Activated T-helper 1 cell treated with anti-CD3 and anti-CD28 coated beads, Interleukin-12 subunit alpha, Interleukin-12 subunit beta, Interleukin-2, Interleukin-4 antibody, amounts not matched to agents 30 ng/mL and 10 ng/mL and 1 ng/mL, durations not matched to agents 14 hours and 24 hours and 36 hours (primary cell): Measurements from ENCODE around the gene FPGS. TPM values are rescaled to one million over a fixed set of nuclear protein-coding genes. Genes with fewer than 3 reads are reported as not detected.

ENCODE experiments used
- DNase-seq: peaks from one replicate; pipeline ENCODE4 v3.0.0; 2021; ENCODE audit warnings: low spot score
- H3K27ac Mint-ChIP-seq: one replicate; pipeline ENCODE4 v1.8.0; 2021; ENCODE audit warnings: mild to moderate bottlenecking, mixed read lengths
- H3K27me3 Mint-ChIP-seq: one replicate; pipeline ENCODE4 v1.8.0; 2022; ENCODE audit warnings: mild to moderate bottlenecking, moderate library complexity, mixed read lengths; ENCODE audit not compliant: insufficient read depth
- H3K36me3 Mint-ChIP-seq: one replicate; pipeline ENCODE4 v1.8.0; 2021; ENCODE audit warnings: low read depth, mixed read lengths
- H3K4me1 Mint-ChIP-seq: one replicate; pipeline ENCODE4 v1.8.0; 2021; ENCODE audit warnings: low read depth, mixed read lengths
- H3K4me3 Mint-ChIP-seq: one replicate; pipeline ENCODE4 v1.8.0; 2021; ENCODE audit warnings: mild to moderate bottlenecking, moderate library complexity, mixed read lengths
- H3K9me3 Mint-ChIP-seq: one replicate; pipeline ENCODE4 v1.8.0; 2021; ENCODE audit warnings: mixed read lengths
- intact Hi-C: fragments of 100-400 bp; cut with micrococcal nuclease; formaldehyde crosslinking; loops from one replicate; pipeline ENCODE4 v1.15.1; 2024
- total RNA-seq: library from RNA; stranded (reverse); gene quantifications from 2 replicates; pipeline ENCODE4 v1.2.3, GENCODE V29; 2022

Gene FPGS
- total RNA-seq, 1 donor from 2014 or later: 130 TPM

DNA sequence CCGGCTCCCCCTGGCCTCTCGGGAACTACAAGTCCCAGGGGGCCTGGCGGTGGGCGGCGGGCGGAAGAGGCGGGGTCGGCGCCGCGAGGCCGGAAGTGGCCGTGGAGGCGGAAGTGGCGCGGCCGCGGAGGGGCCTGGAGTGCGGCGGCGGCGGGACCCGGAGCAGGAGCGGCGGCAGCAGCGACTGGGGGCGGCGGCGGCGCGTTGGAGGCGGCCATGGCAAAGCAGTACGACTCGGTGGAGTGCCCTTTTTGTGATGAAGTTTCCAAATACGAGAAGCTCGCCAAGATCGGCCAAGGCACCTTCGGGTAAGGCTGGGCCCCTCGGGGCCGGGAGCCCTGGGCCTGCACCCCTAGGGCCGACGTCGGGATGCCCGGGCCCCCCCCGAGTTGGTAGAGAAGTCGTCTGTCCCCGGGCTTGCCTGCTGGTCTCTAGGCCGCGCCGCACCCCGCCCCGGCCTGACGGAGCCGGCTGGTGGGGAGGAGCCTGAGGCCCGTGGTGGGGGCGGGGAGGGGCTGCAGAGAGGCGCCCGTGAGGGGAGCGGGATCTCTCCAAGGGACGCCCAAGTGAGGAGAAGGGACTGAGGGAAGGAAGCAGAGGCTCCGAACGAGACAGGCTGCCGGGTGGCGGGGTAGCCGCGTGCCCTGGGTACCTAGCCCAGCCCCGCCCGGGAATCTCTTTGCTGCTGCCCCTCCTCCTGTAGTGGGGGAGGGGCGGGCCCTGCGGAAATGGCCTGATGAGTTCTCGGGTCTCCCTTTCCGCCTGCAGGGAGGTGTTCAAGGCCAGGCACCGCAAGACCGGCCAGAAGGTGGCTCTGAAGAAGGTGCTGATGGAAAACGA, 16.5 kb upstream of the FPGS start, which contains the start of gene CDK9:
TSS of gene CDK9 (plus strand) at position 102 of the 840 bp plus-strand sequence. CDS start at position 217, 115 bp downstream.
- peak; percentile 93 for DNase-seq
- Mint-ChIP-seq H3K4me3 (peak within 1 kb of the TSS; percentile 96), H3K27ac (peak within 1 kb of the TSS; percentile 99), H3K27me3 (no peaks in the 10 kb centered on the region), H3K36me3 (peaks cover 43% of the 10 kb centered on the region), H3K9me3 (no peaks in the 10 kb centered on the region), H3K4me1 (peaks cover 68% of the 10 kb centered on the region)
- intact Hi-C loops: loop anchor here (1.0 to 5.0 kb wide), 9 partner anchors 10 to 281 kb away; partner anchors contain the start of genes FPGS, NAIF1, SLC25A25 and TOR2A

DNA sequence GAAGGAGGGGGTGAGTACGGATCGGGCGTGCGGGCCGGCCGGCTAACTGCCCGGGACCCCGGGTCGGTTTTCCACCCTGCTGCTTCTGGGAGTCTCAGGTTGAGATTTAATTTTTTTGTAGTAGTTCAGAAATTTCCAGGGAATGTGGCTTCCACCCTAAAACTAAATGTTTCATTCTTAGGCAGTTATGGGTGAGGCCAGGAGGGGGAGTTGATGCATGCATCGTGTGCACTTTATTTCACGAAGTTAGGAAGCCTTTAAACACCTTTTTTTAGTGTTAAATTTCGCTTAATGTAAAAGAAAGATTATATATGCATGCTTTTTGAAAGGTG, 15.9 kb upstream of the FPGS start:
- DNase-seq: no peak

DNA sequence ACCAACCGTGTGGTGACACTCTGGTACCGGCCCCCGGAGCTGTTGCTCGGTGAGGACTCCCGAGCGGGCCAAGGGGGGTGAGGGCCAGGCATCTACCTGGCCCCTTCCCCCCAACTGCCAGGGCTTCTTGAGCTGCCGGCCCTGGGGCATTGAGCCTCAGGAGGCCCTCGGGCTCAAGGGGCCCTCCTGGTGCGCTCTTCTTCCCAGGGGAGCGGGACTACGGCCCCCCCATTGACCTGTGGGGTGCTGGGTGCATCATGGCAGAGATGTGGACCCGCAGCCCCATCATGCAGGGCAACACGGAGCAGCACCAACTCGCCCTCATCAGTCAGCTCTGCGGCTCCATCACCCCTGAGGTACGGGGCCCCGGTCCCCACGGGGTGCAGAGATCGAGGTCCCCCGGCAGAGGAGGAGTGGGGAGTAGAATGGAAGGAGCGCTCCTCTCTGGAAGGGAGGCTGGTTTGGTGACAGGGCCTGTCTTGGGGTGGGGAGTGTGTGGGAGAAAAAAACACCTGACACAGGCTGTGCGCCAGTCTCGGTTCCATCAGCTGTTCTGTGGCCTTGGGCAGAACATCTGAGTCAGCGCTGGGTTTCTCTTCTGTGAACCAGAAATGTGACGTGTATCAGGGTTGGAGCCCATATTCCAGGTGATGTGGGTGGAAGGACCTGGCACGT, 14.2 kb upstream of the FPGS start:
- Mint-ChIP-seq H3K4me3 (peak overlapping the region; percentile 96), H3K36me3 (peaks cover 43% of the 10 kb centered on the region), H3K27ac (peak overlapping the region; percentile 86), H3K9me3 (no peaks in the 10 kb centered on the region), H3K4me1 (peaks cover 49% of the 10 kb centered on the region), H3K27me3 (no peaks in the 10 kb centered on the region)
- intact Hi-C loops: loop anchor here (1.0 to 5.0 kb wide), 3 partner anchors 8 to 279 kb away; partner anchors contain the start of genes NAIF1 and SLC25A25
- DNase-seq: peak; percentile 12

More for the DNA sequence above, 15.9 kb upstream of the FPGS start:
- H3K9me3 Mint-ChIP-seq: no peaks in the 10 kb centered on the region
- H3K27me3 Mint-ChIP-seq: no peaks in the 10 kb centered on the region
- intact Hi-C loops: loop anchor here (1.0 to 5.0 kb wide), 5 partner anchors 16 to 281 kb away; partner anchors contain the start of genes FPGS, NAIF1 and SLC25A25
- H3K27ac Mint-ChIP-seq: peak overlapping the region; percentile 87
- H3K36me3 Mint-ChIP-seq: peaks cover 40% of the 10 kb centered on the region
- H3K4me1 Mint-ChIP-seq: peaks cover 63% of the 10 kb centered on the region
- peak overlapping the region; percentile 96 for H3K4me3 Mint-ChIP-seq

DNA sequence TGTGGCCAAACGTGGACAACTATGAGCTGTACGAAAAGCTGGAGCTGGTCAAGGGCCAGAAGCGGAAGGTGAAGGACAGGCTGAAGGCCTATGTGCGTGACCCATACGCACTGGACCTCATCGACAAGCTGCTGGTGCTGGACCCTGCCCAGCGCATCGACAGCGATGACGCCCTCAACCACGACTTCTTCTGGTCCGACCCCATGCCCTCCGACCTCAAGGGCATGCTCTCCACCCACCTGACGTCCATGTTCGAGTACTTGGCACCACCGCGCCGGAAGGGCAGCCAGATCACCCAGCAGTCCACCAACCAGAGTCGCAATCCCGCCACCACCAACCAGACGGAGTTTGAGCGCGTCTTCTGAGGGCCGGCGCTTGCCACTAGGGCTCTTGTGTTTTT, 13.5 kb upstream of the FPGS start:
- no peaks in the 10 kb centered on the region for H3K9me3 Mint-ChIP-seq
- peak overlapping the region; percentile 20 for H3K4me3 Mint-ChIP-seq
- H3K4me1 Mint-ChIP-seq: peaks cover 42% of the 10 kb centered on the region
- DNase-seq: no peak
- peak overlapping the region; percentile 86 for H3K27ac Mint-ChIP-seq
- H3K27me3 Mint-ChIP-seq: no peaks in the 10 kb centered on the region
- peaks cover 45% of the 10 kb centered on the region for H3K36me3 Mint-ChIP-seq
- intact Hi-C loops: loop anchor here (5.0 kb wide), 2 partner anchors 238 to 278 kb away; partner anchors contain the start of genes NAIF1 and SLC25A25

DNA sequence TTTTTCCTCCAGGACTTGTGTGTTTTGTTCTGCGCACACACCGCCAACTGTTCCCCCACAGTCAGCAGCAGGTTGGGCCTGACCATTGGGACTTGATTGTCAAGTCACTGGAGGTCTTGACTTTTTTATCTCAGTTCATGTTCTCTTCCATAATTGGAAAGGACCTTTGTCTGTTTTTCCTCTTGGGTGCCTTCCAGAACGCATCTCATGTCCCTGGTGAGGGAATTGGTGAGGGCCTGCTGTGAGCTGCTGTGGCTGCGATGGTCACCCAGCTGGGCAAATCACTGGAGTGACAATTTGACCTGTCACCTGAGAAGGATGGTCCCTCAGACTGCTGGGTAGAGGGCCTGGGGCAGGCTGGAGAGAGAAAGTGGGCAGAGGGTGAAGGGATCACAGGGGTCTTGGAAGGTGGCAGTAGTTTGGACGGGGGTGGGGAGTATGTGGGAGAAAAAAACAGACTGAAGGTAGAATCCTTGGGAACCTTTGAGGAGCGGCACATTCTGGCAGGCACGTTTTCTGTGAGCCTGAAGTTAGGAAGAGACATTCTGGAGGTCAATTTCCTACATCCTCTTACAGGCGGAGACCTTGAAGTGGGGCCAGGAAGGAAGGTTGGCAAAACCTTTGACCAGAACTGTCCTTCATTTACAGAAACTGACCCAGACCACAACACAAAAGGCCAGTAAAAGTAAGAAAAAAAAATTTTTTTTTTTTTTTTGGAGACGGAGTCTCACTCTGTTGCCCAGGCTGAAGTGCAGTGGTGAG, 12.4 kb upstream of the FPGS start:
- no peaks in the 10 kb centered on the region for H3K27me3 Mint-ChIP-seq
- no peak overlapping the region for H3K4me3 Mint-ChIP-seq
- intact Hi-C loops: no loop called here
- H3K36me3 Mint-ChIP-seq: peaks cover 46% of the 10 kb centered on the region
- H3K9me3 Mint-ChIP-seq: no peaks in the 10 kb centered on the region
- no peak for DNase-seq
- peaks cover 34% of the 10 kb centered on the region for H3K4me1 Mint-ChIP-seq
- peak overlapping the region; percentile 67 for H3K27ac Mint-ChIP-seq

DNA sequence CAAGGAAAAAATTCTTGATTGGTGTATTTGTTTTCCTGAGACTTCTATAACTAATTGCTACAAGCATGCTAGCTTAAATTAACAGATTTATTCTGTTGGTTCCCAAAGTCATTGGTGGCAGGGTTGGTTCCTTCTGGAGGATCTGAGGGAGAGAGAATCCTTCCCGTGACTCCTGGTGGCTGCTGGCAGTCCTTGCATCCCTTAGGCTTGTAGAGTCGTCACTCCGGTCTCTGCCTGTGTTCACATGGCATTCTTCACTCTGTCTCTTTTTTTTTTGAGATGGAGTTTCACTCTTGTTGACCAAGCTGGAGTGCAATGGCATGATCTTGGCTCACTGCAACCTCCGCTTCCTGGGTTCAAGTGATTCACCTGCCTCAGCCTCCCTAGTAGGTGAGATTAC, 11.6 kb upstream of the FPGS start:
- Mint-ChIP-seq H3K27me3 (no peaks in the 10 kb centered on the region), H3K36me3 (peaks cover 46% of the 10 kb centered on the region)
- DNase-seq: no peak

DNA sequence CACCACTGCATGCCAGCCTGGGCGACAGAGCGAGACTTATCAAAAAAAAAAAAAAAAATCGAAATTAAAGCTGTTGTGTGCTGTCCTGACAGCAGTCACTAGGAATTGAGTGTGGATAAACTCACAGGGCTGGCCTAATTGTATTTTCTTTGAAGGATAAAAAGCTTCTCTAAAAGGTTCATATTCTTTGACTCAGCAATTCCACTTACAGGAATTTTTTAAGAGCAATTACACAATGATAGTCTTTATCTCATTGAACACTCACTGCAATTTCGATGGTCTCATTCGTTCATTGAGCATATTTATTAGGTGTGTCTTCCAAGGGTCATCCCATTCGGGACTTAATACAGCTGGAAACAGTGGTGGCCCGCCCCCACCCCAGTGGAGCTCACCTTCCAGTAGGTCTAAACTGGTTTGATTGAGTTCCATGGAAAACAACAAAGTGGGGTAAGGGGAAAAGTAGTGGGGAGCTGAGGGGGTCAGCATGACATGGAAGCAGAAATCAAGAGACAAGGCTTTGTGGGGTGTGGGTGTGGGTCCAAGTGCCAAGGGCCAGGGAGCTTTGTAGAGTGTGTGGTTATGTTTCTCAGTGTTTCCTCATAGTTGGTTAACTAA, 10.2 kb upstream of the FPGS start:
- Mint-ChIP-seq H3K27ac (no peak overlapping the region), H3K4me1 (peaks cover 42% of the 10 kb centered on the region), H3K27me3 (no peaks in the 10 kb centered on the region), H3K4me3 (no peak overlapping the region), H3K9me3 (no peaks in the 10 kb centered on the region), H3K36me3 (peaks cover 42% of the 10 kb centered on the region)
- intact Hi-C loops: no loop called here
- no peak for DNase-seq

More for the DNA sequence above, 11.6 kb upstream of the FPGS start:
- intact Hi-C loops: no loop called here
- Mint-ChIP-seq H3K27ac (no peak overlapping the region), H3K9me3 (no peaks in the 10 kb centered on the region), H3K4me3 (no peak overlapping the region), H3K4me1 (peaks cover 38% of the 10 kb centered on the region)

DNA sequence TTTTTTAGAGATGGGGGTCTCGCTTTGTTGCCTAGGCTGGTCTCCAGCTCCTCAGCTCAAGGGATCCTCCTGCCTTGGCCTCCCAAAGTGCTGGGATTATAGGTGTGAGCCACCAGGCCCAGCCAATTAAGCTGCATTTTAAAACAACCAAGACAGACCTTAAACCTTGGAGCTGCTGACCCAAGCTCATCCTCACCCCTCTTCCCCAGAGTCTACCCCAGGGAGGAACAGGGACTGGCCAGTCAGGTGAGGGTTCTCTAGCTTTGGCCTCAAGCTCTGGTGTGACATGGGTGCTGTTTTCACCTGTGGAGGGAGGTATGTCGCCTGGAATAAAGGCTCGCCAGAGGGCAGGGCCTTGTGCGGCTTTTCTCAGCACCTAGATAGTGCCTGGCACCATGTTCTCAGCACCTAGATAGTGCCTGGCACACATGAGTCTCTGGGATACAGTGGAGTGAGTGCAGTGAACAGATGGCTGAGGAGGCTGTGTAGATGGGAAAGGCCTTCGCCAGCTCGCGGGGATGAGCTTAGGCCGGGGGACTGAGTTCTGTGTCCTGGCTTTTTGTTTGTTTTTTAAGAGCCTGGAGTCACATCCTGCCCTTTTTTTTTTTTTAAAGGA, 9.5 kb upstream of the FPGS start:
- H3K4me3 Mint-ChIP-seq: no peak overlapping the region
- intact Hi-C loops: no loop called here
- peaks cover 42% of the 10 kb centered on the region for H3K4me1 Mint-ChIP-seq
- no peaks in the 10 kb centered on the region for H3K9me3 Mint-ChIP-seq
- no peak for DNase-seq
- H3K27ac Mint-ChIP-seq: peak overlapping the region; percentile 44
- H3K27me3 Mint-ChIP-seq: peaks cover 2% of the 10 kb centered on the region
- H3K36me3 Mint-ChIP-seq: peaks cover 37% of the 10 kb centered on the region

DNA sequence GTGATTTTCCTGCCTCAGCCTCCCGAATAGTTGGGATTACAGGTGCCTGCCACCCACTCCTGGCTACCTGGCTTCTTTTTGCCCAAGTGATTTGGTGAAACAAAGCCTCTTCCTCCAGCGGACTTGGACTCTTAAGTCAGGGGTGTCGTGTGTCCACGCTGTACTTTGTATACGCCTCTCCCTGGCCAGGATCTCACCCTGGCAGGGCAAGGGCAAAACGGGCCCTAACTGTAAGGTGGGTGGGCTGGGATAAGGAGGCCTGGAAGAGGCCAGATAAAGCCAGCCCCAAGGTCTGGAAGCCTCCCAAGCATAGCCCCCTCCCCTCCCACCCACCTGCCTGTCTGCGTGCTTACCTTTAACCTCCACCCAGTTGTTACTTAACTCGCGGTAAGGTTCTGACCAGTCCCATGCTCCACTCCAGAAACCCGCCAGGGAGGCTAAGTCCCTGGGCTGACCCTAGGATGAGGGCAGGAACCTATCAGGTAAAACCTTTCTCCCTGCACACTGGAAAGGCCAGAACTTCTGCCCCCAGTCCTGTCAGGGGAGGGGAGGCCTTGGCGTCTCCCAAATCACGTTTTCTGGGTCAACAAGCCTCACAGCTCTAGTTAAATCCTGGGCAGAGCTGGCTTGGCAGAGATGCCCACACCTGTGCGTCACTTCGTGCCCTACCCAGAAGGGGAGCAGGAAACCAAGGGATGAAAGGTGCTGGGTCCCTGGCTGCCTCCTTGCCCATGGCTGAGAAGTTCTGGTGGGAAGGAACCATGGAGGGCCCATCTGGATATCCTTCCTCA, 8.5 kb upstream of the FPGS start:
- Mint-ChIP-seq H3K9me3 (no peaks in the 10 kb centered on the region), H3K4me3 (no peak overlapping the region), H3K4me1 (peaks cover 39% of the 10 kb centered on the region), H3K36me3 (peaks cover 29% of the 10 kb centered on the region), H3K27me3 (peaks cover 2% of the 10 kb centered on the region), H3K27ac (no peak overlapping the region)
- DNase-seq: no peak
- intact Hi-C loops: no loop called here

DNA sequence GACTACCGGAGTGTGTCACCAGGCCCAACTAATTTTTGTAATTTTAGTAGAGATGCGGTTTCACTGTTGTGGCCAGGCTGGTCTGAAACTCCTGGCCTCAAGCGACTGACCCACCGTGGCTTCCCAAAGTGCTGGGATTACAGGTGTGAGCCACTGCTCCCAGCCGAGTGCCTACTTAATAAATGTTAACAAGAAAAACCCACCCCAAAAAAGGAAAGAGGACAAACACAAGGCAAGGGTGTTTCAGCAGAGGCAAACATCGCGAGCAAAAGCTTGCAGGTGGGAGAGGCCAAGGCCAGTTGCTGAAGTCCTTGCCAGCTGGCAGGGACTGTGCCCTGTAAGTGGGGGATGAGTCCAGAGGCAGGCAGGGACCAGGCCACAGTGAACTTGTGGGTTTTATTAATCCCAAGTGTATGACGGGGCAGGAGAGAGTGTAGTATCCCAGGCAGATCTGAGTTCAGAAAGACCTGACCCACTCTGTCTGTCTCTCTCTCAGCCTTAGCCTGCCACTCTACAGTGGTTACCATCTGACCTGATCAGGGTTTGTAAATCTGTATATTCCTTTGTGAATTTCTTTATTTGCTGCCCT, 6.4 kb upstream of the FPGS start:
- Mint-ChIP-seq H3K27ac (peak overlapping the region; percentile 90), H3K4me1 (peaks cover 33% of the 10 kb centered on the region), H3K27me3 (peaks cover 2% of the 10 kb centered on the region), H3K4me3 (peak overlapping the region; percentile 73), H3K9me3 (no peaks in the 10 kb centered on the region), H3K36me3 (peaks cover 17% of the 10 kb centered on the region)
- DNase-seq: no peak
- intact Hi-C loops: loop anchor here (1.0 kb wide), 1 partner anchor 8 kb away; no protein-coding TSS in a partner anchor

DNA sequence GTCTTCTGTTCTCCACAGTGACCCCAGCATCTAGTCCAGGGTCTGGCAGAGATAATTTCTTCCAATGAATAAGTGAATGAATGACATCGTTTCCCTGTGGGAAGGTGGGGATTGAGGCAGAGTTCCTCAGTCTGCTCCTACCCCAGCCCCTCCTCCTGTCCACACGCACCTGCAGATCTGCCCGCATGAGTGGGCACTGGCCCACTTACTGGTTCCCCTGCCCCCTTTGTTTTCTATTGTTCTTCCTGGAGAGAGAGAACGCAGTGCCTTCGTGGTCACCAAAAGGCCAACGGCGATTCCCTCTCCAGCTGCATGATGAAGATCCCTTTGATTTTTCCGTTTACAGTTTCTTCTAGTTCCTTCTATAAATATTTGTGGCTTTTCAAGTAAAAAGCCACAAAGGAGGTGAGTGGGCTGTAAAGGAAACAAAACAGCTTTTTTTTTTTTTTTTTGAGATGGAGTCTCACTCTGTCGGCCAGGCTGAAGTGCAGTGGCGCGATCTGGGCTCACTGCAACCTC, 5.8 kb upstream of the FPGS start:
- DNase-seq: no peak
- peaks cover 2% of the 10 kb centered on the region for H3K27me3 Mint-ChIP-seq
- peaks cover 17% of the 10 kb centered on the region for H3K36me3 Mint-ChIP-seq
- intact Hi-C loops: loop anchor here (1.0 kb wide), 1 partner anchor 9 kb away; no protein-coding TSS in a partner anchor
- peak overlapping the region; percentile 90 for H3K27ac Mint-ChIP-seq
- H3K9me3 Mint-ChIP-seq: no peaks in the 10 kb centered on the region
- peaks cover 35% of the 10 kb centered on the region for H3K4me1 Mint-ChIP-seq
- peak overlapping the region; percentile 73 for H3K4me3 Mint-ChIP-seq
